ENCODE measurements around the gene ADCY2.

ADCY2 gene

DNA sequence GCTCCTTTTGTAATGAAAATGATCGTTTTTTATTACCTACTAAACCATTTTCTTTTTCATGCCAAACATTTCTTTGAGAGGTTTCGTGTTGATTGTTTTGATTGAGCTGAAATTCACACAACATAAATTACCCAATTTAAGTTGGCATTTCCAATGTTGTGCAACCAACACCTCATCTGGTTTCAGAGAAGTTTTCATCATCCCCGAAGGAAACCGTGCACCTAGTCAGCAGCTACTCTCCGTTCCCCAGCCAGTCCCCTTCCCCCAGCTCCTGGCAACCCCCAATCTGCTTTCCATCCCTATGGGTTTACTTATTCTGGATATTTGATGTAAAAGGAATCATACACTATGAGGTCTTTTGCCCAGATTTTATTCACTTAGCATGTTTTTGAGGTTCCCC lies 123.6 kb downstream of the ADCY2 start:
- no peak for DNase-seq
- H3K9me3 Mint-ChIP-seq = no peaks in the 10 kb centered on the region
- peaks cover 11% of the 10 kb centered on the region for H3K4me1 Mint-ChIP-seq
- TF ChIP-seq, protein P1, sequence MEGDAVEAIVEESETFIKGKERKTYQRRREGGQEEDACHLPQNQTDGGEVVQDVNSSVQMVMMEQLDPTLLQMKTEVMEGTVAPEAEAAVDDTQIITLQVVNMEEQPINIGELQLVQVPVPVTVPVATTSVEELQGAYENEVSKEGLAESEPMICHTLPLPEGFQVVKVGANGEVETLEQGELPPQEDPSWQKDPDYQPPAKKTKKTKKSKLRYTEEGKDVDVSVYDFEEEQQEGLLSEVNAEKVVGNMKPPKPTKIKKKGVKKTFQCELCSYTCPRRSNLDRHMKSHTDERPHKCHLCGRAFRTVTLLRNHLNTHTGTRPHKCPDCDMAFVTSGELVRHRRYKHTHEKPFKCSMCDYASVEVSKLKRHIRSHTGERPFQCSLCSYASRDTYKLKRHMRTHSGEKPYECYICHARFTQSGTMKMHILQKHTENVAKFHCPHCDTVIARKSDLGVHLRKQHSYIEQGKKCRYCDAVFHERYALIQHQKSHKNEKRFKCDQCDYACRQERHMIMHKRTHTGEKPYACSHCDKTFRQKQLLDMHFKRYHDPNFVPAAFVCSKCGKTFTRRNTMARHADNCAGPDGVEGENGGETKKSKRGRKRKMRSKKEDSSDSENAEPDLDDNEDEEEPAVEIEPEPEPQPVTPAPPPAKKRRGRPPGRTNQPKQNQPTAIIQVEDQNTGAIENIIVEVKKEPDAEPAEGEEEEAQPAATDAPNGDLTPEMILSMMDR (IDR thresholded peaks at IDR 0.05) = no peak
- H3K27me3 Mint-ChIP-seq (ENCODE audit: low read depth, poor library complexity) = peaks cover 3% of the 10 kb centered on the region
- H3K27ac Mint-ChIP-seq = no peak overlapping the region
- peaks cover 68% of the 10 kb centered on the region for H3K36me3 Mint-ChIP-seq (ENCODE audit: low read depth)
- H3K4me3 Mint-ChIP-seq = no peak overlapping the region

DNA sequence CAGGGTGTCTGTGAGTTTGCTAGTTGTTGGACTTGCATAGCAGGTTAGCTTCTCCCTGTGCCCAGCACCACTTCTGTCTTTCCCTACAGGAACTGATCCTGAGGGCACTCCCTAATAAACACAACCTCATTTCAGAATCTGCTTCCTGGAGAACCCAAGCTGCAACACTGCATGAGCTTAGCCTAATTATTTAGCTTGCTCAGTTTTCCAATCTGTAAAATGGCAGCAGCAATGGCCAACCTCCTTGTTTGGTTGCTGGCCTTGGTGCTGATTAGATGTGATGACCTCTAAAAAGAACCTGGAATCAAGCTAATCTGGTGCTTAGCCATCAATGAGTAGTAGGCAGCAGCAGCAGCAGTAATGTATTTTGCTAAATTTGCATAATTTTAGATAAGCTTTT lies 133.9 kb downstream of the ADCY2 start:
- Mint-ChIP-seq H3K9me3 (peaks cover 19% of the 10 kb centered on the region), H3K27ac (no peak overlapping the region), H3K36me3 (ENCODE audit: low read depth) (peaks cover 68% of the 10 kb centered on the region), H3K4me1 (no peaks in the 10 kb centered on the region), H3K27me3 (ENCODE audit: low read depth, poor library complexity) (peaks cover 3% of the 10 kb centered on the region), H3K4me3 (no peak overlapping the region)
- TF ChIP-seq, protein P1 (IDR thresholded peaks at IDR 0.05) = no peak
- no peak for DNase-seq

DNA sequence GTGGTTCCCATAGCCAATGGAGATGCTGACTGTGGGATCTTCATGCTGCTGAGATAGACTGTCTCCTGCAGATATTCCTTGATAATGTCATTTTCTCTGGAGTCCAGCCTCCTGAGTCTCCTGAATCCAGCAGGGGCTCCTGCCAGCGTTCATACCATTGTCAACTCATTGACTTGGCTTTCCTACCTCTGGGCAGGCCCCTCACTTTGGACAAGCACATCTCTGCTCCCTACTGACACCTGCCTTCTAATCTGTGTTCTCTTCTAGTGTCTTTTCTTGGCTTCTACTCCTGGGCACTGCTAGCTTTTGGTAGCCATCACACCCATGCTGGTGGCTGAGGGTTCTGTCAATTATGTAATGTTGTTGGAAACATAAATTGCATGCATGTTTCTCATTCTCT lies 138.0 kb downstream of the ADCY2 start:
- Mint-ChIP-seq H3K27me3 (ENCODE audit: low read depth, poor library complexity) (peaks cover 3% of the 10 kb centered on the region), H3K4me1 (peaks cover 11% of the 10 kb centered on the region), H3K4me3 (no peak overlapping the region), H3K27ac (no peak overlapping the region), H3K36me3 (ENCODE audit: low read depth) (peaks cover 64% of the 10 kb centered on the region), H3K9me3 (peaks cover 19% of the 10 kb centered on the region)
- no peak for DNase-seq
- TF ChIP-seq, protein P1 (IDR thresholded peaks at IDR 0.05) = no peak

DNA sequence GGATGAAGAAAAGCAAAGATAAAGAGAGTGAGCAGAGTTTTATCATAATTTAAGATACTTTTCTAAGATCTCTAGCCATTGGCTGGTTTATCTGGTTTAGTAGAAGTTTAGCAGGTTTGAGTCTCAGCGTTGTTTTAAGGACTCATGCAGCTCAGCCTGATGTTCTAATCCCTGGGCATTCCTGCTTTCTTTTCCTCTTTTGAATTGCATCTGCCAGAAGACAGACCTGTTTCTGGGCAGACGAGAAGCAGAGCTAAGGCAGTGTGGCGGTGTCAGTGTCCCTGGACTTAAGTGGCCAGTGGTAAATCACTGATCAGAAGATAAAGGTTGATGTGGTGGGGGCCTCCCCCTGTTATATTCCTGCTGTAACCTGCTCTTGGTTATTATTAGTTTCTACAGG lies 138.6 kb downstream of the ADCY2 start:
- TF ChIP-seq, protein P1 (IDR thresholded peaks at IDR 0.05) = no peak
- no peak overlapping the region for H3K4me3 Mint-ChIP-seq
- peaks cover 19% of the 10 kb centered on the region for H3K9me3 Mint-ChIP-seq
- no peak for DNase-seq
- H3K36me3 Mint-ChIP-seq (ENCODE audit: low read depth) = peaks cover 59% of the 10 kb centered on the region
- peaks cover 14% of the 10 kb centered on the region for H3K4me1 Mint-ChIP-seq
- peaks cover 3% of the 10 kb centered on the region for H3K27me3 Mint-ChIP-seq (ENCODE audit: low read depth, poor library complexity)
- peak overlapping the region; percentile 44 for H3K27ac Mint-ChIP-seq

DNA sequence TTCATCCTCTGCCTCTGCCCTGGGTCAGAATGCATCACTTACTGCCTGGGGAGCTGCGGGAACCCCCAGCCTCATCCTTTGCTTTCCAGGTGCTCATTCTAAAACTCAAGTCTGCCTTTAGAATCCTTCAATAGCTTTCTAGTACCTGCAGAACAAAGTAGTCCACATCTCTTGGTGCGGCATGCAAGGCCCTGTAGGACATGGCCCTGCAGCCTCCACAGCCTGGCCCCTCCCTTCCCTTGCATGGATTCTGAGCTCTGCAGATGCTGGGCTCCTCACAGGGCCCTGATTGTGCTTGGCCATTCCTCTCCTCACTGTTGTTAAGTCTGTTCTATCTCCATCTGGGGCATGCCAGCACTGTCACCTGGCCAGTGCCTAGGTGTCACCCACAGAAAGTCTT lies 141.6 kb downstream of the ADCY2 start:
- no peak for DNase-seq
- H3K36me3 Mint-ChIP-seq (ENCODE audit: low read depth) = peaks cover 38% of the 10 kb centered on the region
- H3K4me1 Mint-ChIP-seq = peaks cover 31% of the 10 kb centered on the region
- H3K4me3 Mint-ChIP-seq = no peak overlapping the region
- H3K27me3 Mint-ChIP-seq (ENCODE audit: low read depth, poor library complexity) = peaks cover 3% of the 10 kb centered on the region
- no peak overlapping the region for H3K27ac Mint-ChIP-seq
- no peaks in the 10 kb centered on the region for H3K9me3 Mint-ChIP-seq
- TF ChIP-seq, protein P1 (IDR thresholded peaks at IDR 0.05) = no peak

DNA sequence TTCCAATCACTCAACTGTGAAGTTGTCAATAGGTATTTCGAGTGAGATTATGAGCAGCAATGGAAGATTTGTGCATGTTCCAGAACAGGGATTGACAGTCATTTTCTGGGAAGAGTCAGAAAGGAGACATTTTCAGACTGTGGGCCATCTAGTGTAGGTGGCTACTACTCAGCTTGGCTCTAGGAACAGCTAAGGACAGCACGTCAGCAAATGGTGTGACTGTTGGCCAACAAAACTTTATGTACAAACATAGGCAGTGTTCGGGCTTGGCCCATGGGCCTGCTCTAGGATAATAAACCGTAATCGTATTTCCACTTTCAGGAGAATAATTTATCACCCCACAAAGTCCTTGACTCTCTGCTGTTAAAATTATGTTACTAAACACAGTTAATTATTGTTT lies 143.6 kb downstream of the ADCY2 start:
- TF ChIP-seq, protein P1 (IDR thresholded peaks at IDR 0.05) = no peak
- Mint-ChIP-seq H3K36me3 (ENCODE audit: low read depth) (peaks cover 27% of the 10 kb centered on the region), H3K27me3 (ENCODE audit: low read depth, poor library complexity) (no peaks in the 10 kb centered on the region), H3K4me1 (peaks cover 31% of the 10 kb centered on the region), H3K9me3 (no peaks in the 10 kb centered on the region), H3K4me3 (no peak overlapping the region), H3K27ac (no peak overlapping the region)
- no peak for DNase-seq
